GM23338 (cell line): ENCODE measurements around the gene GJA1.

Experiments used
- CREB1 ChIP-seq: fragments of 250-450 bp; sonication (Bioruptor Pico); IDR thresholded peaks from 2 replicates; pipeline ENCODE4 v1.5.0; 2020; ENCODE audit warnings: low read depth, mild to moderate bottlenecking, moderate library complexity
- CTCF ChIP-seq, 2 experiments: fragments of 200-600 bp in 1 of 2; sonication (generic) in 1 of 2; conservative IDR thresholded peaks; 2 replicates each; pipeline versions ENCODE4 v1.5.1 to v1.6.1; 2016 to 2017; ENCODE audit warnings: antibody characterized with exemption in 2 of 2, low read depth in 2 of 2, mild to moderate bottlenecking in 2 of 2, moderate library complexity in 1 of 2
- EZH2 ChIP-seq: fragments of 200-600 bp; sonication (generic); IDR thresholded peaks from one replicate; pipeline ENCODE4 v1.8.0; 2017; ENCODE audit warnings: antibody characterized with exemption, mild to moderate bottlenecking, low read depth; ENCODE audit not compliant: unreplicated experiment
- EZH2phosphoT487 ChIP-seq: fragments of 200-600 bp; sonication (generic); IDR thresholded peaks from one replicate; pipeline ENCODE4 v1.8.1; 2018; ENCODE audit warnings: antibody characterized with exemption; ENCODE audit not compliant: unreplicated experiment
- JUNB ChIP-seq: IDR thresholded peaks from one replicate; pipeline ENCODE4 v1.6.1; 2016; ENCODE audit warnings: antibody characterized with exemption; ENCODE audit not compliant: unreplicated experiment
- NANOG ChIP-seq: IDR thresholded peaks from 2 replicates; pipeline ENCODE4 v1.6.1; 2016; ENCODE audit warnings: antibody characterized with exemption, borderline replicate concordance
- POLR2AphosphoS5 ChIP-seq: IDR thresholded peaks from 2 replicates; pipeline ENCODE4 v1.6.1; 2016; ENCODE audit warnings: antibody characterized with exemption, low read depth
- REST ChIP-seq: IDR thresholded peaks from one replicate; pipeline ENCODE4 v1.6.1; 2018; ENCODE audit warnings: antibody characterized with exemption; ENCODE audit not compliant: unreplicated experiment
- STAT1 ChIP-seq: IDR thresholded peaks from one replicate; pipeline ENCODE4 v1.6.1; 2016; ENCODE audit warnings: antibody characterized with exemption; ENCODE audit not compliant: unreplicated experiment
- ZNF114 ChIP-seq: fragments of 250-450 bp; sonication (Bioruptor Pico); IDR thresholded peaks from 2 replicates; pipeline ENCODE4 v1.5.0; 2020; ENCODE audit warnings: mild to moderate bottlenecking, moderate library complexity
- ZNF331 ChIP-seq: fragments of 250-450 bp; sonication (Bioruptor Pico); IDR thresholded peaks from 2 replicates; pipeline ENCODE4 v1.5.0; 2020; ENCODE audit warnings: low read depth, mild to moderate bottlenecking, moderate library complexity
- TF ChIP-seq, protein P1 (sequence below): IDR thresholded peaks from 2 replicates; pipeline ENCODE4 v1.6.1; 2016; ENCODE audit warnings: antibody characterized with exemption
- TF ChIP-seq, protein P2 (sequence below): fragments of 250-450 bp; sonication (Bioruptor Pico); IDR thresholded peaks from 2 replicates; pipeline ENCODE4 v1.5.0; 2020; ENCODE audit warnings: mild to moderate bottlenecking, moderate library complexity

GRCh38 chr6:121498481-121499276, 63.2 kb downstream of the GJA1 start:
- TF ChIP-seq EZH2 = no peak
- no peak for TF ChIP-seq CTCF (conservative IDR thresholded peaks at IDR 0.05; ENCODE audit: low read depth in 2 of 2)
- TF ChIP-seq EZH2phosphoT487 = no peak
- no peak for TF ChIP-seq JUNB
- TF ChIP-seq POLR2AphosphoS5 = no peak
- TF ChIP-seq REST = no peak
- TF ChIP-seq, protein P1, sequence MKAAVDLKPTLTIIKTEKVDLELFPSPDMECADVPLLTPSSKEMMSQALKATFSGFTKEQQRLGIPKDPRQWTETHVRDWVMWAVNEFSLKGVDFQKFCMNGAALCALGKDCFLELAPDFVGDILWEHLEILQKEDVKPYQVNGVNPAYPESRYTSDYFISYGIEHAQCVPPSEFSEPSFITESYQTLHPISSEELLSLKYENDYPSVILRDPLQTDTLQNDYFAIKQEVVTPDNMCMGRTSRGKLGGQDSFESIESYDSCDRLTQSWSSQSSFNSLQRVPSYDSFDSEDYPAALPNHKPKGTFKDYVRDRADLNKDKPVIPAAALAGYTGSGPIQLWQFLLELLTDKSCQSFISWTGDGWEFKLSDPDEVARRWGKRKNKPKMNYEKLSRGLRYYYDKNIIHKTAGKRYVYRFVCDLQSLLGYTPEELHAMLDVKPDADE = no peak
- no peak for TF ChIP-seq ZNF114 (CRISPR knock-in tag)
- TF ChIP-seq CREB1 (CRISPR knock-in tag) = no peak
- no peak for TF ChIP-seq ZNF331 (CRISPR knock-in tag)
- TF ChIP-seq, protein P2, sequence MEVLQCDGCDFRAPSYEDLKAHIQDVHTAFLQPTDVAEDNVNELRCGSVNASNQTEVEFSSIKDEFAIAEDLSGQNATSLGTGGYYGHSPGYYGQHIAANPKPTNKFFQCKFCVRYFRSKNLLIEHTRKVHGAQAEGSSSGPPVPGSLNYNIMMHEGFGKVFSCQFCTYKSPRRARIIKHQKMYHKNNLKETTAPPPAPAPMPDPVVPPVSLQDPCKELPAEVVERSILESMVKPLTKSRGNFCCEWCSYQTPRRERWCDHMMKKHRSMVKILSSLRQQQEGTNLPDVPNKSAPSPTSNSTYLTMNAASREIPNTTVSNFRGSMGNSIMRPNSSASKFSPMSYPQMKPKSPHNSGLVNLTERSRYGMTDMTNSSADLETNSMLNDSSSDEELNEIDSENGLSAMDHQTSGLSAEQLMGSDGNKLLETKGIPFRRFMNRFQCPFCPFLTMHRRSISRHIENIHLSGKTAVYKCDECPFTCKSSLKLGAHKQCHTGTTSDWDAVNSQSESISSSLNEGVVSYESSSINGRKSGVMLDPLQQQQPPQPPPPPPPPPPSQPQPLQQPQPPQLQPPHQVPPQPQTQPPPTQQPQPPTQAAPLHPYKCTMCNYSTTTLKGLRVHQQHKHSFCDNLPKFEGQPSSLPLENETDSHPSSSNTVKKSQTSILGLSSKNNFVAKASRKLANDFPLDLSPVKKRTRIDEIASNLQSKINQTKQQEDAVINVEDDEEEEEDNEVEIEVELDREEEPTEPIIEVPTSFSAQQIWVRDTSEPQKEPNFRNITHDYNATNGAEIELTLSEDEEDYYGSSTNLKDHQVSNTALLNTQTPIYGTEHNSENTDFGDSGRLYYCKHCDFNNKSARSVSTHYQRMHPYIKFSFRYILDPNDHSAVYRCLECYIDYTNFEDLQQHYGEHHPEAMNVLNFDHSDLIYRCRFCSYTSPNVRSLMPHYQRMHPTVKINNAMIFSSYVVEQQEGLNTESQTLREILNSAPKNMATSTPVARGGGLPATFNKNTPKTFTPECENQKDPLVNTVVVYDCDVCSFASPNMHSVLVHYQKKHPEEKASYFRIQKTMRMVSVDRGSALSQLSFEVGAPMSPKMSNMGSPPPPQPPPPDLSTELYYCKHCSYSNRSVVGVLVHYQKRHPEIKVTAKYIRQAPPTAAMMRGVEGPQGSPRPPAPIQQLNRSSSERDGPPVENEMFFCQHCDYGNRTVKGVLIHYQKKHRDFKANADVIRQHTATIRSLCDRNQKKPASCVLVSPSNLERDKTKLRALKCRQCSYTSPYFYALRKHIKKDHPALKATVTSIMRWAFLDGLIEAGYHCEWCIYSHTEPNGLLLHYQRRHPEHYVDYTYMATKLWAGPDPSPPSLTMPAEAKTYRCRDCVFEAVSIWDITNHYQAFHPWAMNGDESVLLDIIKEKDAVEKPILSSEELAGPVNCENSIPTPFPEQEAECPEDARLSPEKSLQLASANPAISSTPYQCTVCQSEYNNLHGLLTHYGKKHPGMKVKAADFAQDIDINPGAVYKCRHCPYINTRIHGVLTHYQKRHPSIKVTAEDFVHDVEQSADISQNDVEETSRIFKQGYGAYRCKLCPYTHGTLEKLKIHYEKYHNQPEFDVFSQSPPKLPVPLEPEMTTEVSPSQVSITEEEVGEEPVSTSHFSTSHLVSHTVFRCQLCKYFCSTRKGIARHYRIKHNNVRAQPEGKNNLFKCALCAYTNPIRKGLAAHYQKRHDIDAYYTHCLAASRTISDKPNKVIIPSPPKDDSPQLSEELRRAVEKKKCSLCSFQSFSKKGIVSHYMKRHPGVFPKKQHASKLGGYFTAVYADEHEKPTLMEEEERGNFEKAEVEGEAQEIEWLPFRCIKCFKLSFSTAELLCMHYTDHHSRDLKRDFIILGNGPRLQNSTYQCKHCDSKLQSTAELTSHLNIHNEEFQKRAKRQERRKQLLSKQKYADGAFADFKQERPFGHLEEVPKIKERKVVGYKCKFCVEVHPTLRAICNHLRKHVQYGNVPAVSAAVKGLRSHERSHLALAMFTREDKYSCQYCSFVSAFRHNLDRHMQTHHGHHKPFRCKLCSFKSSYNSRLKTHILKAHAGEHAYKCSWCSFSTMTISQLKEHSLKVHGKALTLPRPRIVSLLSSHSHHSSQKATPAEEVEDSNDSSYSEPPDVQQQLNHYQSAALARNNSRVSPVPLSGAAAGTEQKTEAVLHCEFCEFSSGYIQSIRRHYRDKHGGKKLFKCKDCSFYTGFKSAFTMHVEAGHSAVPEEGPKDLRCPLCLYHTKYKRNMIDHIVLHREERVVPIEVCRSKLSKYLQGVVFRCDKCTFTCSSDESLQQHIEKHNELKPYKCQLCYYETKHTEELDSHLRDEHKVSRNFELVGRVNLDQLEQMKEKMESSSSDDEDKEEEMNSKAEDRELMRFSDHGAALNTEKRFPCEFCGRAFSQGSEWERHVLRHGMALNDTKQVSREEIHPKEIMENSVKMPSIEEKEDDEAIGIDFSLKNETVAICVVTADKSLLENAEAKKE (CRISPR knock-in tag) = no peak
- no peak for TF ChIP-seq NANOG
- no peak for TF ChIP-seq STAT1
